Body of pancreas (tissue), 4 donors: ENCODE measurements around the gene ISG20. TPM values are rescaled to one million over a fixed set of nuclear protein-coding genes. Genes with fewer than 3 reads are reported as not detected.

Source experiments
- ATAC-seq: fragments of 150-250 bp; one replicate; pipeline ENCODE4 v1.9.1; 2016
- DNase-seq, 4 donors: peaks; one replicate each; pipeline ENCODE4 v3.0.0-alpha.2; 2019
- H3K27ac ChIP-seq, 4 donors: fragments of 200-600 bp; sonication (generic); 1 replicate in 3 of 4; 2 replicates in 1 of 4; pipeline versions ENCODE4 v1.5.1 to v1.6.1; 2016 to 2019; ENCODE audit warnings: mild to moderate bottlenecking in 1 of 4, mixed read lengths in 1 of 4, moderate library complexity in 1 of 4
- H3K27me3 ChIP-seq, 2 donors: fragments of 200-600 bp; sonication (generic); one replicate each; pipeline ENCODE4 v1.6.0; 2016; ENCODE audit warnings: mild to moderate bottlenecking in 1 of 2
- H3K36me3 ChIP-seq, 2 donors: fragments of 200-600 bp; sonication (generic); replicated peaks in 1 of 2; 2 replicates each; pipeline ENCODE4 v1.5.1; 2016; ENCODE audit warnings: low read depth in 2 of 2; ENCODE audit not compliant: insufficient read depth in 1 of 2
- H3K4me1 ChIP-seq: fragments of 200-600 bp; sonication (generic); one replicate; pipeline ENCODE4 v1.6.0; 2016
- H3K4me3 ChIP-seq, 2 donors: fragments of 200-600 bp; sonication (generic); 1 replicate in 1 of 2; 2 replicates in 1 of 2; pipeline ENCODE4 v1.5.1; 2016 to 2019
- H3K9me3 ChIP-seq, 3 donors: fragments of 200-600 bp; sonication (generic); 1 replicate in 2 of 3; 2 replicates in 1 of 3; pipeline ENCODE4 v1.5.1; 2016
- POLR2A ChIP-seq, 3 donors: fragments of 450-650 bp; IDR thresholded peaks; one replicate each; pipeline ENCODE4 v1.6.1; 2016; ENCODE audit warnings: antibody characterized with exemption in 3 of 3, mild to moderate bottlenecking in 2 of 3
- WGBS, 2 donors: methylation state at CpG; one replicate each; pipeline ENCODE4 v1.1.5; 2017; 5-methylcytosine and 5-hydroxymethylcytosine counted together
- intact Hi-C: fragments of 100-400 bp; cut with DNase I; formaldehyde crosslinking; loops from one replicate; pipeline ENCODE4 v1.15.1; 2023
- total RNA-seq, 2 donors: library from RNA; depleted of rRNA; stranded (reverse); fragments of >200 nt; gene quantifications; one replicate each; pipeline ENCODE4 v1.1.0, GENCODE V29; 2016
- TF ChIP-seq, protein P1 (sequence below), 7 experiments: fragments of 450-650 bp in 4 of 7; fragments of 200-600 bp in 3 of 7; sonication (generic) in 3 of 7; IDR thresholded peaks; one replicate each; pipeline ENCODE4 v1.5.1; 2016 to 2019; ENCODE audit warnings: antibody characterized with exemption in 7 of 7

The ISG20 gene
- total RNA-seq, 2 donors from 2014 or later = 2.9 to 25.4 TPM

DNA sequence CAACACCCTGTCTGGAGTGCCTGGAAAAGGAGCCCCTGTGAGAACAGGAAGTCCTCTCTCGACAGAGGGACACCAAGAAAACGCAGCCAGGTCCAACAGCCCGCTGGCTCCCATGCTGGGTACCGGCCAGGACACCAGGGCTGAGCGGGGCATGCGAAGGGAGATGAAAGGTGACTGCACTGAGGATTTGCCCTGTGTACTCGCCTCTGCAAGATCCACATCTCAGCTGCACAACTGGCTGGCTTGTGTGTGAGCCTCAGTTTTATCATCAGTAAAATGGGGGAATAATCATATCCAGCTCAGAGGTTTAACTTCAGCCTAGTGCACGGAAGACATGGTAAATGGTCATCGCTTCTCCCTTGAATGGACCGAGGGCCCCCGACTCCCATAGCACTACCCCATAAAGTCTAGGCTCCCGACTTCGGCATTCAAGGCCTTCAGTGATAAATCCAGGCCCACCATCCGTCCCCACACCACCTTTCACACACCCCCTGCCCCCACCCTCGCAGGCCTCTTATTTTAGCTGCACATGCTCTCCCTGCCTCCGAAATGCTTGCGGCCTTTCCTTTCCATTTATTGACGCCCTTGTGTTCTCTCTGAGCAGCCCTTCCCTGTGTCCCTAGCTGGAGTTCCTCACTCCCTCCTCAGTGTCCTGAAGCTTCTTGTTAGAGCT, 15.8 kb downstream of the ISG20 start:
- TF ChIP-seq POLR2A (IDR thresholded peaks at IDR 0.05) = no peak
- TF ChIP-seq, protein P1, sequence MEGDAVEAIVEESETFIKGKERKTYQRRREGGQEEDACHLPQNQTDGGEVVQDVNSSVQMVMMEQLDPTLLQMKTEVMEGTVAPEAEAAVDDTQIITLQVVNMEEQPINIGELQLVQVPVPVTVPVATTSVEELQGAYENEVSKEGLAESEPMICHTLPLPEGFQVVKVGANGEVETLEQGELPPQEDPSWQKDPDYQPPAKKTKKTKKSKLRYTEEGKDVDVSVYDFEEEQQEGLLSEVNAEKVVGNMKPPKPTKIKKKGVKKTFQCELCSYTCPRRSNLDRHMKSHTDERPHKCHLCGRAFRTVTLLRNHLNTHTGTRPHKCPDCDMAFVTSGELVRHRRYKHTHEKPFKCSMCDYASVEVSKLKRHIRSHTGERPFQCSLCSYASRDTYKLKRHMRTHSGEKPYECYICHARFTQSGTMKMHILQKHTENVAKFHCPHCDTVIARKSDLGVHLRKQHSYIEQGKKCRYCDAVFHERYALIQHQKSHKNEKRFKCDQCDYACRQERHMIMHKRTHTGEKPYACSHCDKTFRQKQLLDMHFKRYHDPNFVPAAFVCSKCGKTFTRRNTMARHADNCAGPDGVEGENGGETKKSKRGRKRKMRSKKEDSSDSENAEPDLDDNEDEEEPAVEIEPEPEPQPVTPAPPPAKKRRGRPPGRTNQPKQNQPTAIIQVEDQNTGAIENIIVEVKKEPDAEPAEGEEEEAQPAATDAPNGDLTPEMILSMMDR (IDR thresholded peaks at IDR 0.05) = no peak
- DNase-seq (no peak), ATAC-seq (no peak)
- peaks cover 11% of the 10 kb centered on the region for H3K4me1 ChIP-seq
- no peak overlapping the region for H3K27ac ChIP-seq
- intact Hi-C loops = loop anchor here (10.0 kb wide), 1 partner anchor 180 kb away; no protein-coding TSS in a partner anchor
- 85 to 91% methylated on average over 18 of the region's 18 CpGs for WGBS, 2 donors
- H3K4me3 ChIP-seq = no peak overlapping the region
- no peaks in the 10 kb centered on the region for H3K9me3 ChIP-seq
- H3K27me3 ChIP-seq = no peaks in the 10 kb centered on the region
- H3K36me3 ChIP-seq = no peaks in the 10 kb centered on the region

DNA sequence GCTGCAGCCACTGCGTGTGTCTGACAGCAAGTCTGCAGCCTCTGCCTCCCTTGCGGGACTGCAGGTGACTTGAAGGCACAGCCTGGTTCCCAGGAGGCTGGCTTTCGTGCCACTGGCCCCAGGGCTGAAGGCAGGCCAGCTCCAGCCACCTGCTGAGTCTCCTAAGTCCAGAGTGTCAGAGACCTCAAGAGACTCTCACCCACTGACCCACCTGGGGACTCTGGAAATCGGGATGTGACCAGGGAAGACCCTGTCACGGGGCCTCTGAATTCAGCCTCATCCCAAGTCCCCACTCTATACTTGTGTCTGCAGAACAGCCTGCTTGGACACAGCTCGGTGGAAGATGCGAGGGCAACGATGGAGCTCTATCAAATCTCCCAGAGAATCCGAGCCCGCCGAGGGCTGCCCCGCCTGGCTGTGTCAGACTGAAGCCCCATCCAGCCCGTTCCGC, 16.3 kb downstream of the ISG20 start:
- no peaks in the 10 kb centered on the region for H3K36me3 ChIP-seq
- no peak overlapping the region for H3K27ac ChIP-seq
- WGBS, 2 donors = 85 to 90% methylated on average over 8 to 13 of the region's 14 CpGs
- ATAC-seq (no peak), DNase-seq (no peak)
- intact Hi-C loops = loop anchor here (10.0 kb wide), 1 partner anchor 180 kb away; no protein-coding TSS in a partner anchor
- H3K9me3 ChIP-seq = no peaks in the 10 kb centered on the region
- TF ChIP-seq POLR2A (IDR thresholded peaks at IDR 0.05) = no peak
- TF ChIP-seq, protein P1 (IDR thresholded peaks at IDR 0.05) = no peak
- H3K4me1 ChIP-seq = peaks cover 6% of the 10 kb centered on the region
- H3K4me3 ChIP-seq = no peak overlapping the region
- no peaks in the 10 kb centered on the region for H3K27me3 ChIP-seq

DNA sequence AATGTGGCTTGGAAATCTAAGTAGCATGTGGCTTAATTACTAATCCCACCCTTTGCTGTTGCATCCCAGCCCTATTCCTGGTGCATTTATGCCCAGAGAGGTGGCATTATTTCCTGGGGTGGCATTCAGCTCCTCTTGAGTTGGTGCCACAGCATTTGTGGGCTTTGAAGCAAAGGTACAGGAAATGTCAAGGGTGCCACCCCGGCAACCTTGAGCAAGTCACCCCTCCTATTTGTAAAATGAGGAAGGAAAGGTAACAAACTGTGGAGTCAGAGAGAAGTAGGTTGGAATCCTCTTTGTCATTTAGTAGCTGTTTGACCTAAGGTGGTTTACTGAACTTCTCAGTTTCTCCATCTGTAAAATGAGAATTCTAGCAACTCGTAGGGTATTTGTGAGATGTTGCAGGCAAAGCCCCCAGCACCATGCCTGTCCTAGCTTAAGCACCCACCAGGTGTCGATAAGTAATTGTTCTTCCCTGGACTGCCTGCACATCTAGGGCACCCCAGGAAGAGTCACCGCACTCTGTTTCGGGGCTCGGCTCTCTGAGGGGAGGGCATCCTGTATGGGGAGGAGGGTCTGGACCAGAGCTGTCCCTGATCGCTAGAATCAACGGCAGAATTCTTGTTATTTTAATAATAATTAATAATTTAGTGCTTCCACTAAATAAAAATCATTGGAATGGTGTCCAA, 17.1 kb downstream of the ISG20 start:
- WGBS, 2 donors = 67 to 77% methylated on average over 8 of the region's 8 CpGs
- no peaks in the 10 kb centered on the region for H3K36me3 ChIP-seq
- DNase-seq = no peak

DNA sequence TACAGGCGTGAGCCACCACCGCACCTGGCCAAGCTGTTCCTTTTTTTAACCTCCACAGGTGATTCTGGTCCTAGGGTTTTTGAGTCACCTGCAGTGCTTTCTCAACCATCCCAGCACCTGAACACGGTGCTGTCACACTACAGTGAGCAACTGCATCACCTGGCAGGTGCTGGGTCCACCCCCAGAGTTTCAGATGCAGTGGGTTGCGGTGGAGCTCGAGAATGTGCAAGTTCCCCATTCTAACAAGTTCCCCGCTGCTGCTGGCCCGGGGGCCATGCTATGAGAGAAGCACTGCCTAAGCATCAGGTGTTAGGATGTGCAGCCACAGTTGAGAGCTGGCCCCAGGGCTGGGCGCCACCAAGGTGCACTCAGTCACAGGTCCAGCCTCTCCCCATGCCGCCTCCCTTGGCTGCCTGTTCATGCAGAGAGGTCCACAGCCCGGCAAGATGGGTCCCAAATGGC, 18.0 kb downstream of the ISG20 start:
- Histone ChIP-seq H3K4me3 (no peak overlapping the region), H3K36me3 (no peaks in the 10 kb centered on the region), H3K27ac (no peak overlapping the region), H3K4me1 (peaks cover 14% of the 10 kb centered on the region), H3K9me3 (no peaks in the 10 kb centered on the region), H3K27me3 (no peaks in the 10 kb centered on the region)
- WGBS, 2 donors = 66 to 69% methylated on average over 3 to 10 of the region's 10 CpGs
- no peak for TF ChIP-seq POLR2A (IDR thresholded peaks at IDR 0.05)
- intact Hi-C loops = loop anchor here (10.0 kb wide), 1 partner anchor 178 kb away; no protein-coding TSS in a partner anchor
- no peak for ATAC-seq
- DNase-seq = no peak

More for the DNA sequence above, 17.1 kb downstream of the ISG20 start:
- intact Hi-C loops = loop anchor here (10.0 kb wide), 1 partner anchor 179 kb away; no protein-coding TSS in a partner anchor
- H3K4me3 ChIP-seq = no peak overlapping the region
- H3K27me3 ChIP-seq = no peaks in the 10 kb centered on the region
- peaks cover 5% of the 10 kb centered on the region for H3K4me1 ChIP-seq
- no peaks in the 10 kb centered on the region for H3K9me3 ChIP-seq
- no peak for ATAC-seq
- no peak overlapping the region for H3K27ac ChIP-seq
- TF ChIP-seq, protein P1 (IDR thresholded peaks at IDR 0.05) = no peak
- no peak for TF ChIP-seq POLR2A (IDR thresholded peaks at IDR 0.05)
